Measurements from ENCODE around the gene XPNPEP3.

GRCh38 chr22:40844951-40845350, 12.0 kb upstream of the XPNPEP3 start:
- TF ChIP-seq CTCF (IDR thresholded peaks at IDR 0.05) = no peak
- no peak for TF ChIP-seq POLR2A (IDR thresholded peaks at IDR 0.05)
